ENCODE results near the gene PARP15.
A peak's percentile ranks its signal among the peaks of the same experiment; 100 is the strongest.
"Not testable (repeated sequence)": the region's sequence is repeated elsewhere in the genome, so short reads cannot be mapped to it uniquely, and the experiment has no call there.

PARP15 gene

GRCh38 chr3:122577409-122578031, at the start of gene PARP15:
TSS of gene PARP15 (plus strand) at chr3:122577650. CDS start at chr3:122577668, 18 bp downstream.
- peak; percentile 48 to 58 for DNase-seq

DNA sequence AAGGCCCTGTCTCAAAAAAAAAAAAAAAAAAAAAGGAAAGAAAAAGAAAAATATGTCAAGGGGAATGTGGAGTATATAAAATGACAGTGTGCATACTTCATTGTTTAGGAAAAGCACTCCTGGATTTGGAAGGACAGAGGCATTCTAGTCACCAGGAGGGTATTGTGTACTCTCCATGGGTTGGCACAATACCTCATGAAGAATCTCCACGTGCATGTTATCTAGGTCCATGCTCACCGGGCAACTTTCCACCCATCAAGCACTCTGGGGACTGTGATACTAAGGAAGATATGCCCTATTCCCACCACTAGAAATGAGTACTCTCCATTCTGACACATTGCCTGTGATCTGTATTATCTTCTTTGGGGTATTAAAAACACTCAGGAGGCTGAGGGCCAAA, 47.3 kb upstream of the PARP15 start:
- DNase-seq, result no peak

GRCh38 chr3:122533480-122533879, 44.0 kb upstream of the PARP15 start:
- DNase-seq, result no peak

DNA sequence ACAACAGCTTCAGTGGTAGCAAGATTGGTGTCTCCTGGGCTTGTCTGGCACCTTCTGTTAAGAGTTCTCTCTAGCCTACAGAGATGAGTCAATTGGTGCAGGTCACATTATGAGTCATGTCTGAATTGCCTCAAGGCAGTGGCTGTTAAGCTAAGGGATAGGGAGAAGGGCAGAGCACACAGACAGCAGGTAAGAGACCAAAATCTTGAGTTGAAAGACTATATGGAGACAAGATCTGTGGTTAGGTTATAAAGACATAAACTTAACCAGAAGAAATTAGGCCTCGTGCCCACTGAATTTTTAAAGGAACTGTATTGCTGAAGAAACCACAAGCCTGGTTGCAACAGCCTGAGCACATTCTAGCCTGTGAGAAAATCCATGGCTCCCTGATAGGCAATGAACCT, 43.5 kb upstream of the PARP15 start:
- peak; percentile 29 to 47 for DNase-seq

- no peak for DNase-seq
Measured at GRCh38 chr3:122535964-122536631, 41.4 kb upstream of the PARP15 start.

DNA sequence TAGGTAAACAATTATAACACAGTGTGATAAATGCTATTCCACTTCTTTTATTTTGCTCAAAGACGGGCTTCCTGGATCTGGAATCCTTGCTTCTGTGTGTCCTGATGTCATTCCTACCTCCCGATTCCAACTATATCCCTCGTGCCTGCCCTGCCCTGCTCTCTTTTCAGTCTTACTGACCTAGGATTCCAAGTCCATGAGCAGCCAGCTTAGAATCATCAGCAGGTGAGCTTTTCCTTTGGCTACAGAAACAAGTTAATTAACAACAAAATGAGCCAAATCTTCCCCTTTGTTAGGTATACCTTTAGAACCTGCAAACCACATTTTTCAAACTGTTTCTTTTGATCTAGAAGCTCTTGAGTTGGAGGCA, 40.8 kb upstream of the PARP15 start:
- no peak for DNase-seq

GRCh38 chr3:122538956-122539490, 38.4 kb upstream of the PARP15 start:
- no peak for DNase-seq

DNA sequence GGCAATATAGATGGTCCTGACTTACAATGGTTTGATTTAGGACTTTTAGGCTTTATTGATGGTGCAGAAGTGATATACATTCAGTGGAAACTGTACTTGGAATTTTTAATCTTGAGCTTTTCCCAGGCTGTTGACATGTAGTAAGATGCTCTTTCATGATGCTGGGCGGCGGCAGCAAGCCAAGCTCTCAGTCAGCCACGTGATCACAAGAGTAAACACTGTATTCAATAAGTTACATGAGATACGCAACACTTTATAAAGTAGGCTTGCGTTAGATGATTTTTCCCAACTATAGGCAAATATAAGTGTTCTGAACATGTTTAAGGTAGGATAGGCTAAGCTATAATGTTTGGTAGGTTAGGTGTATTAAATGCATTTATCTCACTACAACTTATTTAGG, 31.3 kb upstream of the PARP15 start:
- no peak for DNase-seq

DNA sequence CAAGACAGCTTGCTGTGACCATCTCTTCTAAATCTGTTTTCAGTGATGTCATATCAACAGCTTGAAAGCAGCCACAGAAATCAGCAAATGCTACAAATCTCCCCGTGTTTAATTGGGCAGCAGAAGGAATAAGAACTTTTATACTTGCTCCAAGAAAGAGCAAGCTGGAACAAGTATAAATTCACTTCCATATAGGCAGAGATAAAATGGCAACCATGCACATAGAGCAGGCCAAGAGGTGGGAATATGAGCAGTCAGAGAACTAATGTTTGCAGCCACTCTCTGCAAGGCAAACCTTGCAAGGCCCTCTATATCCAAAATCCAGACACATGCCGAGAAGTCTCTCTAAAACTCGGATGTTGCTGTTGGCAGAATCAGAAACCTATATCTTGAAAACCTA, 29.4 kb upstream of the PARP15 start:
- DNase-seq, result no peak

- DNase-seq, result no peak
Measured at GRCh38 chr3:122548619-122549018, 28.8 kb upstream of the PARP15 start.

- no peak for DNase-seq
Measured at GRCh38 chr3:122553171-122553570, 24.3 kb upstream of the PARP15 start.

GRCh38 chr3:122555275-122556071, 22.0 kb upstream of the PARP15 start:
- DNase-seq, result no peak

- no peak for DNase-seq
Measured at GRCh38 chr3:122557356-122557755, 20.1 kb upstream of the PARP15 start.

- no peak for DNase-seq
Measured at GRCh38 chr3:122558605-122559004, 18.8 kb upstream of the PARP15 start.

DNA sequence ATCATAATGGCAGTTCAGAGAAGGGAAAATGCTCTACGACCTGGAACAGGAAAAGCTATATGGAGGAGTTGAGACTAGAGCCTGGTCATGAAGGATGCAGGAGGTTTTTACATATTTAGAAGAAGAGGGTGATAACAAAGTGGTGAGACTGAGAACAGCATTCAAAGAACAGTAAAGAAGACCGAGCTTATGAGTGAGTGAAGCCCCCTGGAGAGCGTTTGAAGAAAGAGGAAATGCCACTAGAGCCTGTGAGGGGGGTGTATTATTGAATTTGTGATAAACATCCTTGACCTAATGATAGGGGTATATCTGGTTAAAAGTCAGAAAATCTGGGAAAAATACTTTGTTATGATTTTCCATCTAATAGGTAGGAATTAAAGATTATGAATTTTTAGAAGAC, 17.5 kb upstream of the PARP15 start:
- no peak for DNase-seq

- DNase-seq, result peak; percentile 44 to 64
Measured at GRCh38 chr3:122560680-122561079, 16.8 kb upstream of the PARP15 start.

- no peak for DNase-seq
Measured at GRCh38 chr3:122562923-122563716, 14.3 kb upstream of the PARP15 start.

DNA sequence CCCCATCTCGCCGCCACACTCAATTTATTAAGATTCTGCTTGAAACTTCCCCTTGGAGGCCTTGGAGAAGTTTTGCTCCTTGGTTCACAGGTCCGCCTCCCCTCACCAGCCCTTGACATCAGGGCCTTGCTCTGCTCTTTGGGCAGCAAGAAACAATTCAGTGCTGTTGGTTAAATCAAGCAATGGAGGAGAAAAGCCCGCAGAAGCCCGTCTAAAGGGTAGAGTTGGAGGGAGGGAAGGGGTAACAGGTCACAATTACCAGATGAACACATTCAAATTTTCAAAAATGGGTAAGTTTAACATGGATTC, 13.8 kb upstream of the PARP15 start:
- peak in 1 of 2 experiments; percentile 36 for DNase-seq

- DNase-seq, result peak; percentile 71 to 81
Measured at GRCh38 chr3:122564155-122564912, 13.1 kb upstream of the PARP15 start, which contains the start of the genes DTX3L and PARP9. TSS of gene DTX3L (plus strand) at chr3:122564338. CDS start at chr3:122564427, 89 bp downstream. TSS of gene PARP9 (minus strand) at chr3:122564300. CDS start at chr3:122559620, 4,680 bp downstream.

- DNase-seq, result not testable (repeated sequence)
Measured at GRCh38 chr3:122568131-122568530, 9.3 kb upstream of the PARP15 start.

- no peak for DNase-seq
Measured at GRCh38 chr3:122568755-122569154, 8.7 kb upstream of the PARP15 start.

DNA sequence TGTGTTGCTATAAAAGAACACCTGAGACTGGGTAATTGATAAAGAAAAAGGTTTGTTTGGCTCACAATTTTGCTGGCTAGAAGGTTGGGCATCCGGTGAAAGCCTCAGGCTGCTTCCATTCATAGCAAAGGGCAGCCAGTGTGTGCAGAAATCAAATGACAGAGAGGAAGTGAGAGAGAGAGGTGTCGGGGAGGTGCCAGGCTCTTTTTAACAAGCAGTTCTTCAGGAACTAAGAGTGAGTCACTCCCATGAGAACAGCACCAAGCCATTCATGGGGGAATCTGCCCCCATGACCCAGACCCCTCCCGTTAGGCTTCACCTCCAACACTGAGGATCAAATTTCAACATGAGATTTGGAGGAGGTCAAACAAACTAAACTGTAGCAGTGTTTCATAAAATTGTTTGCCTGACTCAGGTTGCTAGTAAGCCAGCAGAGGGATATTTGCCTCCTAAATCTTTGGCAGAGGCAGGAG, 4.5 kb upstream of the PARP15 start:
- DNase-seq, result peak in 1 of 2 experiments; percentile 43

Measured in activated CD4-positive, alpha-beta T cell treated with anti-CD3 and anti-CD28 coated beads, Interleukin-2, amount 50 U/mL, for 48 hours (primary cell).